DLD1 (cell line): ENCODE results near the gene TRIM9.

Experiments
- in situ Hi-C: cut with HindIII; loops from 2 replicates; pipeline ENCODE4 v1.10.0; 2017; ENCODE audit warnings: low sequenced_read_pairs

TRIM9 gene

GRCh38 chr14:51093371-51094281 is 1.3 kb downstream of the TRIM9 start:
- in situ Hi-C loops, result no loop called here

- in situ Hi-C loops, result no loop called here
These were observed 1.9 kb downstream of the TRIM9 start for GRCh38 chr14:51092965-51093364.

DNA sequence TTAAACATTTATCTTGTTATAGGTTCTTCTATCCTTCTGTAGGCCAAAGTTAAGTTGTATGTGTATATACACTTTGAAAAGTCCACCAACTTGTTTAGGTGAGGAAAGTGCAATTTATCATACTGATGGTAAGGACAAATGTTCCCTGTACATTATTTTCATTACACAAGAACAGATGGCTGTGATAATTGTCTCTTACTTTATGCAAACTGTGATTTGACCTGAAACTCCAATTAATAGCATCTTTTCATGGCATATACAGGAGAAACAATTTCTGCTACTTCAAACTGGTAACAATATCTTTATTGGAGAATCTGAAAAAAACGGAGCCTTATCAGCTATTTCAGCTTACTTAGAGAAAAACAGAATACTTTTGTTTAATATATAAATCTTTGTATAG is 5.6 kb downstream of the TRIM9 start:
- in situ Hi-C loops, result no loop called here

DNA sequence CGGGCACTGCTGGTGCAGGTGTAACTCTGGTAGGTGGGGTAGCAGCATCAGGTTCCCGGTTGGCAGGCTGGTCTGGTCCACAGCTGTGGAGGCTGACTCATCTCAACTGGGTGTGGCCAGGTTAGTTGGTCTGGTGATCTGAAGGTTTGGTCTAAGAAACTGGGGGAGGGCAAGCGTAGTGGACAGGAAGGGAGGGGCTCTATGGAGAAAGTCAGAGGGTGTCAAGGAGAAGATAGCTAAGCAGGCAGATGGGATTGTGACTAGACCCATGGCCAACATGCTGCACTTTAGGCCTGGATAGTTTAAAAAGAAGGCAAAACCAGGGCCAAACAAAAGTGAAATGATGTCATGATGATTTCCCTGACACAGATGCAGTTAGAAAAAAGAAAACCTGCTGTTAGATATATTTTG is 7.9 kb downstream of the TRIM9 start:
- in situ Hi-C loops, result no loop called here

GRCh38 chr14:51086044-51086443 is 8.9 kb downstream of the TRIM9 start:
- in situ Hi-C loops, result no loop called here

DNA sequence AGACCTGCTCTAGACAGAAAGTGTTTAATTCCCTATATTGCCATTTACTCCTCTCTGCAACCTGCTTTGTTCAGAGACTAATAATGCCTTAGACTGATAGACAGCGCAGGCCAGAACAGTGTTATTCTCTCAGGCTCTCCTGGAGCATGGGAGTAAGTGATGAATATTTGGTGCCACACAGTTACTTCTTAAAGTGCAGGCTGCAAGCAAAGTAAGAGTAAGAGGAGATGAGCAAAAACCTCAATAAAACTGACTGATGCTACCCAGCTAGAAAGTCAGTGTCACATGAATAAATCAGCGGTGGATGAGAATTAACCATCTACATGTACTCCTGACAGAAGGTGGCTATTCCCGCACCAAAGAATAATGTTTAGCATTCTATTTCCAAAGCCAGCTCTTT is 9.9 kb downstream of the TRIM9 start:
- in situ Hi-C loops, result no loop called here

- in situ Hi-C loops, result no loop called here
These were observed 10.4 kb downstream of the TRIM9 start for GRCh38 chr14:51084507-51084906.

GRCh38 chr14:51082349-51082748 is 12.6 kb downstream of the TRIM9 start:
- in situ Hi-C loops, result no loop called here

- in situ Hi-C loops, result no loop called here
These were observed 13.2 kb downstream of the TRIM9 start for GRCh38 chr14:51081712-51082111.

- in situ Hi-C loops, result no loop called here
These were observed 13.7 kb downstream of the TRIM9 start for GRCh38 chr14:51081209-51081608.

- in situ Hi-C loops, result no loop called here
These were observed 14.3 kb downstream of the TRIM9 start for GRCh38 chr14:51080645-51081044.

DNA sequence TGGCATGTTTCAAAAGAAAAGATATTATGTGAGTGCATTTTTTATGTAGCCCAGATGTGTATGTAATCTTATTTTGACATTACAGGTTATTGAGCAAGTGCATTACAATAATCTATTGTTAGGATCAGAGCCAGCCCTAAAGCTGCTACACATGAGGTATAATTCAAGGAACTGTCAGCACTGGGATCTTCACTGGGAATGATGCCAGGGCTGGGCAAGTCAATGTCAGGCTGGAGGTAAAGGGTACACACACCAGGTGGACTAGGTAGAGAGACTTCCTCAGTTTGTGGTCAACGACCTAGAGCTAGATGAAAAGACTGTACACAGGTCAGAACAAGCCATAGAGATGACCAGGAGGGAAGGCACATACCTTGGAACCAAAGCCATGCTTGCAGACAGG is 15.4 kb downstream of the TRIM9 start:
- in situ Hi-C loops, result no loop called here

GRCh38 chr14:51079085-51079484 is 15.8 kb downstream of the TRIM9 start:
- in situ Hi-C loops, result no loop called here

DNA sequence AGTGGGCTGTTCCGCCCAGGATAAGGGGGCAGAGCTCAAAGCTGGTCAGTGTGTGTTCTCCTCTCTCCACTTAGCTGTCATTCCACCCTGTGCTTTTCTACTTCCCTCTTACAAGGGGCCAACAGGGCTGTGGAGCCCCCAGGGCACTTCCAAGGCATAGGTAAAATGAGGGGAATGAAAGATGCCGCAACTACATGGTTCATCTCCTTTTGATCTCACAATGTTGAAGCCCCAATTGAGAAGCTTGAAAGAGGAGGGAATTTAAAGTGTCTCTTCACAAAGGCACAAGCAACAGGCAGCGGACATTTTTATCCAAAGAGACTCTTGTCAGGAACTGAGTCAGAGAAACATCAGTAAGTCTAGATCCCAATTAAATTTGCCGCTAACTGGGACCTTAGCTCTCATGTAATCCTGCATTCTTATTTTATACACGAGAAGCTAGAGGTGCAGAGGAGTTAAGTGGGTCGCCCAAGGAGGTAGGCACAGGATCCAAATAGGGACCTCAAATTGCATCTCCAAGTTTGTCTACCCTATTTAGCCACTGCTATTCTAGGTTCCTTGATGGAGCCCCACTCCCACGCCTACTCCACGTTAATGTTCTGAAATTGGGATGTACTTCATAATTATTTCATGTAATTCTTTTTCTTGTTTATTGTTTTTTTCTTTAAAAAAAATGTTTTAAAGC is 20.1 kb downstream of the TRIM9 start:
- in situ Hi-C loops, result no loop called here

DNA sequence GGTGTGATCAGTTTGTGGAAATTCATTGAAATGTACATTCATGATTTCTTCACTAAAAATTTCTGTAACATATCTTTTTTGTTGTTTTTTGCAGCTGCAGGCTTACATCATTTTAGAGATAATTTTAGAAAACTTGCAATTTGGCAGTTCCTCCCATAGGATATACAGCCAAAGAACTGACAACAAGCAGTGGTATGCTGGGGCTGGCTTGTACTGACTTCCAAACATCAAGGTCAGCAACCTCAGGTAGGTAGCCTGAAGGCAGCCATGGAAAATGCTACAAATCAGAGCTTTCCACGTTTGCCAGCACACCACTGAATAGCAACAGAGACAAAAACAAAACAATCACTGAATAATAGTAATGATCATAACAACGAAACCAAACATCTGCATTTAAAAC is 21.2 kb downstream of the TRIM9 start:
- in situ Hi-C loops, result no loop called here

- in situ Hi-C loops, result no loop called here
These were observed 21.9 kb downstream of the TRIM9 start for GRCh38 chr14:51072976-51073375.

DNA sequence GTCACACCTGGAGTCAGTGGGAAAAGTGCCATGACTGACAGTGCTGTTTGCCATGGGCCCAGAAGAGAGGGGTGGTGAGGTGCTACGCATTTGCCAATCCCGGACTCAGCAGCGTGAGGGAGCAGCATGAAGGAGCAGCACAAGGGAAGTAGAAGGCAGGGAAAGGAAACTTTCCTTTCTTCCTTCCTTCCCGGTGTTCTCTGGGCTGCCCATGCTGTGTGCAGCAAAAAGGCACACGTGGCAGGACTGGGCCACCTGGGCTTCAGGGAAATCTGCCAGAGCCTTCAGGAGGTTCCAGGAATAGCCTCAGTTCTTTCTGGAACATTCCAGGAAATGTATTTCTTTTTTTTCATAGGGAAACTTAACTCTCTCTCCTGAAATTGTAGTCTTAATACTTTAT is 23.0 kb downstream of the TRIM9 start:
- in situ Hi-C loops, result no loop called here

GRCh38 chr14:51070726-51071125 is 24.2 kb downstream of the TRIM9 start:
- in situ Hi-C loops, result no loop called here

GRCh38 chr14:51069055-51069454 is 25.9 kb downstream of the TRIM9 start:
- in situ Hi-C loops, result no loop called here

DNA sequence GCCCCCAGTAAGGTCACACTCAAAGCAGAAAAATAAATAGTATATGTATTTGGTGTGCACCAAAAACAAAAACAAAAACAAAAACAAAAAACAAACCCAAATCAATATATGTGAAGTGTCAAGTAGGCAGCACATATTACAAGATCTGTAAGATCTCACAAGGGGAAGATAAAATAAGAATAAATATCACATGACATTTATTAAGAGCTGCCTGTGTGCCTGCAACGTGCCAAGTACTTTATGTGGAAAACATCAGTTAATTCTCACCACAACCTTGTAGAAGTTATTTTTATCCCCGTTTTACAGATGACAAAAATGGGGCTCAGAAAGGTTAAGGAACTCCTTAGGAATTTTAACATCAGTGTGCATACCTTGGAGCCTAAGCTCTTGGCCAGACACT is 26.6 kb downstream of the TRIM9 start:
- in situ Hi-C loops, result no loop called here

GRCh38 chr14:51067295-51067694 is 27.6 kb downstream of the TRIM9 start:
- in situ Hi-C loops, result no loop called here

DNA sequence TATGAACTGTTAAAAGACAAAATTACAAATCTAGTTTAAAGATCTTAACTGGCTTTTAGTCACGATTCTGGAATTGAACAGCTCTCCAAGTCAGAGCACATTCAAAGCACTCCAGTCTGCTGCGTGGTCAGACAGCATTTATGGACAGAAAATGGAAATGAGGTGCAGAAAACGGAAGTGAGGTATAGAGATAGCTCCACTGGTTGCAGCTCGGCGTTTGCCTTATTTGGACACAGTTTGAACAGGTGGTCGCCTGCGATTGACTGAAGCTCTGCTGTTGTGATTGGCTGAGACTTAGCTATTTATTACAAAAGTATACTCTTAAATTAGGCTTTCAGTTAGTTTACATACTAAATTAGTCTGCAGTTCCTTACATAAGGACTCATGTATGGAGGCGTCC is 28.3 kb downstream of the TRIM9 start:
- in situ Hi-C loops, result no loop called here
